SIG-M5 treated with dmso at 0.1 percent for 504 hours (cell line): Measurements from ENCODE around the gene CTNNA1.

Experiments
- DNase-seq: peaks from one replicate; lab custom pipeline; 2025; ENCODE audit not compliant: unreplicated experiment; lab: John Stamatoyannopoulos, UW

CTNNA1 gene

GRCh38 chr5:138962614-138963370 lies 209.6 kb downstream of the CTNNA1 start:
- DNase-seq, result no peak

GRCh38 chr5:138963763-138964371 lies 210.6 kb downstream of the CTNNA1 start:
- DNase-seq, result no peak

GRCh38 chr5:138964647-138965201 lies 211.5 kb downstream of the CTNNA1 start:
- DNase-seq, result no peak

- no peak for DNase-seq
Measured at GRCh38 chr5:138965626-138966025, 212.4 kb downstream of the CTNNA1 start.

DNA sequence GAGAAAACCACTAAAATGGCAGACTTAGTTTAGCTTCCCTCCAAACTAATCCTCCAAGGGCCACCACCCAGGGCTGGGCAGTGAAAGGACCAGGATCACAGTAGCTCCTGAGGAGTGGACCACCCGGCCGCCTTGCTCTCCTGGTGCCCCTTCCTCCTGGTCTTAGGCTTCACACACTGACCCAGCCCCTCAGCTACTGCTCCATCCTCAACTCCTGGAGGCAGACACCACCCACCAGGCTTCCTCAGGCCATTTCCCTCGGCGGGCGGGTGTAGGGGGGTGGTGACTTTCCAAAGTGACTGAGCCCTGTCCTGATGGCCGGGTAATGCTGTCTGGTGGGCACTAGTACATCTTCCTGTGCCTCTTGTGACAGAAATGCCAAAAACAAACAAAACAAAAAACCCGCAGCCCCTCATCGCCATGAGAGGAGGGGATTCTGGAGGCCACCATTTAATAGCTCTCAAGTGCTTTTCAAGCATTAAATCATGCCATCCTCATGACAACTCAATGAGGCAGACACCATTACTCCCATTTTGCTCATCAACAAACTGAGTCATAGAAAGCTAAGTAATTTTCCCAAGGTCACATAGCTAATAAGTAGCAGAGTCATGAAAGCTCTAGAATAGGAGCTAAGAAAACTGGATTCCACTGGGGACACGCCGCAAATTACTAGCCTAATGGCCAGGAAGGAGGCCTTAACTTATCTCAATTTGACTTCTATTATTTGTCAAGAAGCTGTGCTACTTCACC lies 213.2 kb downstream of the CTNNA1 start:
- DNase-seq, result no peak

DNA sequence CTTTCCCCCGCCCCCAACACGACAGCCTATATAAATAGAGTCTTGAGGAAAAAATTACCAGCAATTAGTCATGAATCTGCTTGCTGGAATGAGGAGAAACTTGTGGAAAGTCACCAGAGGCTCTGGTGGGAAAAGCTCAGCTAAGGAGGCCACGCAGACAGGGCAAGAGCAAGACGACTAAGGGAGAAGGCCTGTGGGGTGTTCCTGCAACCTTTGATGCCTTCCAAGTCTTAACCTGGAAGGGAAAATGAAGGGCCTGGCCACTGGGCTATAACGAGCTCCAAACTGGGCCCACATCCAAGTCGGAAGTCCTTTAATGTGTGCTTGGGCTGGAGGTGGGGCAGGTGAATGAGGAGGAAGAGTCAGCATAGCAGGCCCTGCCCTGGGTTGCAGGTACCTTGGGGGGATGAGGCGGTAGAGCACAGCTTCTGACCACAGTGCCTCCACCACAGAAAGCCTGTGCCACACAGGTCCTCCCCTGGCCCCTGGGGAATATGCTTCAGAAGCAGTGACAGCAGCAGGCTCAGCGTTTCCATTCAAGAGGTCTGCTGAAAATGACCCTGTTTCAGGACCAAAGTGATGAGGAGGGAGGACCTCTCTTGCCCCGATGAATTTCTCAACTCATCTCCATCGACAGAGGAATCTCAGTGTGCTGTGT lies 214.7 kb downstream of the CTNNA1 start:
- DNase-seq, result no peak

DNA sequence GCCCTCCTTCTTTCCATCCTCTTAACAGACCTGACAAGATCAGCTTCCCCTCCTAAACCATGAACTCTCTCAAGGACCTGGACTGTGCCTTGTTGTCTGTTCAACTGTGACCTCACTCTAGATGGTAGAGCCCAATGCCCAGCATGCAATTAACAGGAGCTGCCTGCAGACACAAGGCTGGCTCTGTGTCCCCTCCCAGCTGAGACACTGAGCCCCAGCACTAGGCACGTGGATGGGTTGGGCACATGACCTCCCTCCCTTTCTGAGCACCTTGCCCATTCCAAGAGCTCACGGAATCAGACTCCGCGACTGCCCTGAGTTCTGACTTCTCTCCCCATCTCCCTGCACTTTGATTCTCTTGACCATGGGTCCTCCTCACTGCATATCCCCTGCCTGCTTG lies 215.4 kb downstream of the CTNNA1 start:
- no peak for DNase-seq

DNA sequence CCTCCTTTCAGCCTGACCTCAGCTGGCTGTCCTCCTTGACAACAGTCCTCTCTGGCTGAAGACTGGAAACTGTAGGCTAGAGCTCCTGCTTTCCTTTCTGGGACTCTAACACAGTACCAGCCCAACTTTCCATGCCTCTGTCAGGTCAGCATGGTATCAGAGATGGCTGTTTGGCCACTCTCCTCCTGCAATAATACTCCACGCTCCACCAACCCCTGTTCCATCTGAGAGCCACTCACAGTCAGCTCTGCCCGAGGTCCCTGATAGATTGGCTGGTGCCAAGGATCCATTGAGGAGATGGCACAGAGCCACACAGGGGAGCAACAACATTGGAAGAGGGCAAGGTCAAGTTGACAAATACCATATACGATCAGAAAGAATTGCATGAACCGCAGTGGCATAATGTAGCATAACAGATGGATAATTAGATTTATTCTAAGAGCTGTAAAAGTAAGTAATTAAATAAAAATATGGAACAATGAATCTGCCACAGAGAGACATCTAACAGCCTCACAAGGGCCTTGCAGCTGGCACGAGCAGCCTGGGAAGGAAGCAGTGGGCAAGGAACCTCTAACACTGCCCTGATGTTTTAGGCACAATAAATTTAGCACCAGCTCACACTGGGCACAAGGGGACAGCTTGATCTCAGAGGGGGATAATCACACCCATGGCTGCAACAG lies 216.2 kb downstream of the CTNNA1 start:
- DNase-seq, result no peak

DNA sequence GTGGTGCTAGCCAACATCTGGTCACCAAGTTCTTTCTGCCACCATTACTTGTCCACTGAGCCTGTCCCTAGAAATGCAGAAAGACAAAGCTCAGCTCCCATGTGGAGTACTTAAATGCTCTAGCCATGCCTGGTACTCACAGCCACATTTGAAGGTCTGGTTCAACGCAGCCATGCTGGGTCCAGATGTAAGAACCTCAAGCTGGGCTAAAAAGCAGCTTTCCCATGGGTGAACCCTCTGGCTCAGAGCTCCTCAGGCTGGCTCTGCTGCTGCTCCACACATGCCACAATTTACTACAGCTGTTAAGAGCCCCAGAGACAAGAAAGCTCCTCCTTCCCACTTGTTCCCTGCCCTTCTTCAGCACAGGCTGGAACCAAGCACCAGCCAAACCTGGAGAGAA lies 219.0 kb downstream of the CTNNA1 start:
- DNase-seq, result no peak

GRCh38 chr5:138972836-138973235 lies 219.6 kb downstream of the CTNNA1 start:
- no peak for DNase-seq

DNA sequence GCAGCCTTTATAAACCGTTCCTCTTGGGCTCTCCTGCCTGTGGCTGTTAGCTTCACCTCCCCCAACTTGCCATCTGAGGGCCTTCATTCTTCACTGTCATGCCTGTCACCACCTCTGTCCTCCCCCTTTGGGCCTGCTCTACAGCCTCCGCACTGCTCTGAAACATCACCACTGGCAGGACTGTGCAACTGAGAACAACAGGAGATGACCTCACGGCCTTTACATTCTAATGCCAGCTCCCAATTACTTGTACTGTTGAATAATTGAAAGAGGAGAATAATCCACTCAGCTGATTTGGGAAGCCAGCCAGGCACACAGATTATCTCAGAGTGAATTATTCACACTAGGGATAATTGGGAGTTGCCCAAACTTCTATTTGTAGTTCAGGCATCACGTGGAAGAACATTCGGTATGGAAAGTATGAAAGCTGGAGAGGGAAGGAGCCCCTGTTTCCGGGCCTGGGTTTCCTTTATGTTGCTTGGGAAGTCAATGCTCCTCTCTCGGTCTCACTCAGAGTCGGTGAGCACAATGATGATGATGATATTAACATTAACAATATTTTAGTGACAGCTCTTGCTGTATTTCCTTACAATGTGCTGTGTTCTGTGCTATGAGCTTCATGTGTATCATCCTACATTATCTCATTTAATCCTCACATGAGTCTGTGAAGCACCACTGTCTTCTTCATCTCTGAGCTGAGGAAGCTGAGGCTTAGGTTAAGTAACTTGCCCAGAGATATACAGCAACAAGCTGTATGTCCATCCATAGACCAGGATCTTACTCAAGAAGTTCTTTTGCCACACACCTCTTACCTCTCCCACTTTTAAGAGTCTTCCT lies 221.2 kb downstream of the CTNNA1 start:
- no peak for DNase-seq

DNA sequence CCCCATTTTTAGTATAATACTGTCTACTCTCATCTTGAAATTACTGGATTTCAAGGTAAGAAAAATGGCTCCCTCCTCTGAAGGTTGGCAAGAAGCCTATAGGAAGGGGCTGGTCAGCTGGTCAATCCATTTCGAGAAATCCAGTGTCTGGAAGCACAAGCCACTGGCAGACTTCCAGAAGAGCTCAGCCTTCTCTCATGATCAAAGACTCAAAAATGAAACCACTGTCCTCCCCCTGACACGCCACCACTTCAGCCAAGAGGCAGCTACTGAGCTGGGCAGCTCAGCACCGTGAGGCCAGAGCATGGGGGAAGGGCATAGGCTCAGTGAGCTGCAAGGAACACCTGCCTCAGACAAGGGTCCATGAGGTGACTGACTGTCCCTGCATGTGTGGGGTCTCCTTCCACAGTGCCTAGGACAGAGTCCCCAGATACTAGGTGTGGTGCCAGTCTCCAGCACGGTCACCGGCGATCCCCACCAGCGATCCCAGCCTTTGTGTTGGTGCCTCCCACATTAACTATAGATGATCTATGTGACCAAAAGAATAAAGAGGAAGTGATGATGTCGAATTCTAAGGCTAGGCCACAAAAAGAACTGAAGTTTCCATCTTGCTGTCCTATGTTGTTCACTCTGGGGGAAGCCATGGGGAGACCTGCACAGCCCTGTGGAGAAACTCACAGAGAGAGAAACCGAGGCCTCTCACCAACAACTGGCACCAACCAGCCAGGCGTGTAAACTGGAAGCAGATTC lies 222.0 kb downstream of the CTNNA1 start:
- peak; percentile 46 for DNase-seq

GRCh38 chr5:138978080-138978479 lies 224.9 kb downstream of the CTNNA1 start:
- DNase-seq, result no peak

DNA sequence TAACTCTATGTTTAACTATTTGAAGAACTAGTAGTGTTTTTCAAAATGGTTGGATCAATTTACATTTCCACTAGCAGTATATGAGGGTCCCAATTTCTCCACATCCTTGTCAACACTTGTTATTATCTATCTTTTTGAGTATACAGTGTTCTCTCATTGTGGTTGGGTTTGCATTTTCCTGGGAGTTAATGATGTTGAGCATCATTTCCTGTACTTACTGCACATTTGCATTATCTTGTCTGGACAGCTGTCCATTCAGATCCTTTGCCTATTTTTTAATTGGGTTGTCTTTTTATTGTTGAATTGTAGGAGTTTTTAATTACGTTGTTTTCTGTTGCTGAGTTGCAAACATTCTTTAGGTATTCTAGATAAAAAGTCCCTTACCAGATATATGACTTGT lies 225.4 kb downstream of the CTNNA1 start:
- DNase-seq, result no peak

GRCh38 chr5:138979684-138980280 lies 226.6 kb downstream of the CTNNA1 start:
- DNase-seq, result no peak

GRCh38 chr5:138980441-138980840 lies 227.2 kb downstream of the CTNNA1 start:
- DNase-seq, result no peak

GRCh38 chr5:138981131-138981530 lies 227.9 kb downstream of the CTNNA1 start:
- DNase-seq, result no peak

GRCh38 chr5:138981586-138981985 lies 228.4 kb downstream of the CTNNA1 start:
- no peak for DNase-seq

DNA sequence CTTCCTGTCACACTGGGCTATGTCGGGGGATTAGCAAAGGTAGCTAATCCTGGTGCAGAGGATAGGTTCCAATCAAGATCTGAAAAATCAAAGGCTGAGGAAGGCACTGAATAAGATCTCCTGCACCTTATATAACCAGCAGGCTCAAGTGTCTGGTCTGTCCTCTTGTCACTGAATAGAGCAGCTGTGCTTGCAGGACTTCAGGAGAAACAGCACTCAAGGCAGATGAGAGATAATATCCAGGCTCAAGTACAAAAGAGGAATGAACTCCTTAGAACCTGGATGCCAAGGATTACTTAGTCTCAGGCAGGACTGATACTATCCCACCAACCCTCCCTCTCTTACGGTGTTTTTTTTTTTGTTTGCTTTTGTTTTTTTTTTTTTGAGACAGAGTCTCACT lies 230.8 kb downstream of the CTNNA1 start:
- DNase-seq, result no peak
